Psoas muscle (tissue), 8 donors: ENCODE data around the gene TRIM29. TPM values are rescaled to one million over a fixed set of nuclear protein-coding genes. Genes with fewer than 3 reads are reported as not detected.

Experiments used
- ATAC-seq, 4 donors: fragments of 200-7000 bp; cut with Tn5 transposase; one replicate each; pipeline ENCODE4 v1.9.1; 2020; ENCODE audit warnings: moderate library complexity in 3 of 4, mild to moderate bottlenecking in 2 of 4
- DNase-seq, 2 donors: peaks; one replicate each; pipeline ENCODE4 v3.0.0-alpha.2; 2020
- H3K27ac ChIP-seq: fragments of 200-600 bp; one replicate; pipeline ENCODE4 v1.8.0; 2022
- H3K27me3 ChIP-seq, 3 donors: fragments of 200-600 bp in 1 of 3; one replicate each; pipeline versions ENCODE4 v1.6.1 to v1.8.0; 2013 to 2022; ENCODE audit warnings: low read length in 2 of 3, mild to moderate bottlenecking in 2 of 3, moderate library complexity in 1 of 3; ENCODE audit not compliant: insufficient read depth in 3 of 3
- H3K36me3 ChIP-seq, 2 donors: fragments of 200-600 bp in 1 of 2; one replicate each; pipeline versions ENCODE4 v1.6.1 to v1.8.0; 2013 to 2022; ENCODE audit warnings: low read depth in 1 of 2, mild to moderate bottlenecking in 1 of 2, moderate library complexity in 1 of 2; ENCODE audit not compliant: insufficient read depth in 1 of 2
- H3K4me1 ChIP-seq: fragments of 200-600 bp; one replicate; pipeline ENCODE4 v1.8.0; 2022
- H3K4me3 ChIP-seq: fragments of 200-600 bp; one replicate; pipeline ENCODE4 v1.8.0; 2022; ENCODE audit warnings: mild to moderate bottlenecking
- H3K9me3 ChIP-seq: fragments of 200-600 bp; one replicate; pipeline ENCODE4 v1.8.0; 2022
- CTCF ChIP-seq: fragments of 200-600 bp; IDR thresholded peaks from one replicate; pipeline ENCODE4 v1.8.0; 2022; ENCODE audit warnings: antibody characterized with exemption
- WGBS, 3 donors: extraction: QIAGEN DNeasy Blood & Tissue Kit; methylation state at CpG; one replicate each; pipeline versions ENCODE4 v1.1.6 to v1.1.7; 2013; 5-methylcytosine and 5-hydroxymethylcytosine counted together
- intact Hi-C, 2 donors: fragments of 100-400 bp; cut with DNase I; formaldehyde crosslinking; loops; one replicate each; pipeline versions ENCODE4 v1.11.0 to v1.14.2; 2022
- polyA plus RNA-seq, 3 donors: library from polyadenylated mRNA; stranded (reverse); fragments of 200-250 nt; gene quantifications; one replicate each; pipeline ENCODE4 v1.2.3, GENCODE V29; 2013
- total RNA-seq, 4 donors: library from RNA; stranded (reverse); fragmentation: NEBNext Ultra II Directional in 2 of 4; extraction: Animal tissue kit (Norgen Biotek cat#: 25700) in 2 of 4; gene quantifications; one replicate each; pipeline versions ENCODE4 v1.2.1 to v1.2.4, GENCODE V29; 2021 to 2023
- donor health status: healthy with polysubstance abuse.
- donor health status: DM: no; HTN: no; CAD: no; lungs with moderate emphysema.
- donor health status: Bipolar disorder and iron deficiency.
- donor health status: healthy.
- donor health status: DM: yes; HTN: yes; CAD: no.
- donor health status: DM: no; HTN: no; CAD: no.
- donor health status: DM: no; HTN: no; CAD: no.
- donor health status: DM: yes; HTN: yes; CAD: no.

TRIM29 gene
- total and polyA plus RNA-seq, 7 donors, result 0.09 to 0.91 (median 0.37) TPM; not detected in 2

GRCh38 chr11:120119121-120119520 lies 18.8 kb downstream of the TRIM29 start:
- Histone ChIP-seq H3K27ac (no peak overlapping the region), H3K9me3 (no peaks in the 10 kb centered on the region), H3K27me3 (peaks cover 0 to 3% (median 0%) of the 10 kb centered on the region in 3 donors), H3K4me1 (no peaks in the 10 kb centered on the region), H3K36me3 (no peaks in the 10 kb centered on the region), H3K4me3 (no peak overlapping the region)
- WGBS, 3 donors, result 85 to 92% (median 88%) methylated on average over 4 of the region's 4 CpGs
- no peak for DNase-seq
- intact Hi-C loops, result no loop called here
- no peak for TF ChIP-seq CTCF
- ATAC-seq, result no peak

GRCh38 chr11:120117991-120118390 lies 19.9 kb downstream of the TRIM29 start:
- Histone ChIP-seq H3K4me3 (no peak overlapping the region), H3K36me3 (no peaks in the 10 kb centered on the region), H3K4me1 (no peaks in the 10 kb centered on the region), H3K27me3 (peaks cover 0 to 3% (median 0%) of the 10 kb centered on the region in 3 donors), H3K9me3 (no peaks in the 10 kb centered on the region), H3K27ac (no peak overlapping the region)
- intact Hi-C loops, result no loop called here
- ATAC-seq (no peak), DNase-seq (no peak)
- TF ChIP-seq CTCF, result no peak
- WGBS, 3 donors, result 45 to 61% (median 57%) methylated on average over 9 of the region's 9 CpGs

- intact Hi-C loops, result no loop called here
- 83 to 92% (median 85%) methylated on average over 7 of the region's 7 CpGs for WGBS, 3 donors
- Histone ChIP-seq H3K4me3 (no peak overlapping the region), H3K27me3 (peaks cover 0 to 3% (median 2%) of the 10 kb centered on the region in 3 donors), H3K9me3 (no peaks in the 10 kb centered on the region), H3K36me3 (no peaks in the 10 kb centered on the region), H3K27ac (no peak overlapping the region), H3K4me1 (no peaks in the 10 kb centered on the region)
- no peak for DNase-seq
- TF ChIP-seq CTCF, result no peak
- no peak for ATAC-seq
Observed at GRCh38 chr11:120116966-120117365, 20.9 kb downstream of the TRIM29 start.

GRCh38 chr11:120115272-120116000 lies 22.5 kb downstream of the TRIM29 start:
- intact Hi-C loops, result no loop called here
- Histone ChIP-seq H3K36me3 (no peaks in the 10 kb centered on the region), H3K9me3 (no peaks in the 10 kb centered on the region), H3K27me3 (peaks cover 0 to 5% (median 1%) of the 10 kb centered on the region in 3 donors), H3K4me1 (no peaks in the 10 kb centered on the region), H3K27ac (no peak overlapping the region), H3K4me3 (no peak overlapping the region)
- WGBS, 3 donors, result 56 to 68% (median 58%) methylated on average over 20 of the region's 20 CpGs
- ATAC-seq (no peak), DNase-seq (no peak)
- no peak for TF ChIP-seq CTCF
